Epithelial cell of proximal tubule (primary cell): ENCODE data around the gene ZFHX3. TPM values are rescaled to one million over a fixed set of nuclear protein-coding genes. Genes with fewer than 3 reads are reported as not detected.

Experiments used
- DNase-seq: peaks from one replicate; pipeline ENCODE4 v3.0.0-alpha.2; 2011; ENCODE audit warnings: low read depth
- H3K4me3 ChIP-seq: 2 replicates; pipeline ENCODE4 v1.5.1; 2011; ENCODE audit warnings: low read depth, mild to moderate bottlenecking, low read length
- CTCF ChIP-seq: conservative IDR thresholded peaks from 2 replicates; pipeline ENCODE4 v1.5.1; 2012; ENCODE audit warnings: low read depth, mild to moderate bottlenecking, low read length
- total RNA-seq: library from RNA; depleted of rRNA; stranded (reverse); fragments of >200 nt; gene quantifications from 2 replicates; pipeline ENCODE4 v1.2.3, GENCODE V29; 2015

ZFHX3 gene
- total RNA-seq, 1 donor from 2014 or later, result 9.6 TPM

GRCh38 chr16:72983241-72983640 lies 64.7 kb downstream of the ZFHX3 start:
- no peak for TF ChIP-seq CTCF

GRCh38 chr16:72979974-72980373 lies 68.0 kb downstream of the ZFHX3 start:
- H3K4me3 ChIP-seq, result no peak overlapping the region
- no peak for DNase-seq
- no peak for TF ChIP-seq CTCF

More at GRCh38 chr16:72983241-72983640, 64.7 kb downstream of the ZFHX3 start:
- H3K4me3 ChIP-seq, result no peak overlapping the region
- no peak for DNase-seq

GRCh38 chr16:72978212-72978611 lies 69.7 kb downstream of the ZFHX3 start:
- TF ChIP-seq CTCF, result no peak
- no peak for DNase-seq

GRCh38 chr16:72977127-72977526 lies 70.8 kb downstream of the ZFHX3 start:
- H3K4me3 ChIP-seq, result no peak overlapping the region
- no peak for TF ChIP-seq CTCF

More at GRCh38 chr16:72978212-72978611, 69.7 kb downstream of the ZFHX3 start:
- H3K4me3 ChIP-seq, result no peak overlapping the region

GRCh38 chr16:72976438-72977064 lies 71.4 kb downstream of the ZFHX3 start:
- TF ChIP-seq CTCF, result no peak
- DNase-seq, result no peak
- no peak overlapping the region for H3K4me3 ChIP-seq

More at GRCh38 chr16:72977127-72977526, 70.8 kb downstream of the ZFHX3 start:
- no peak for DNase-seq

GRCh38 chr16:72975809-72976437 lies 72.0 kb downstream of the ZFHX3 start:
- no peak for DNase-seq
- no peak for TF ChIP-seq CTCF
- H3K4me3 ChIP-seq, result no peak overlapping the region
